Right hindlimb (tissue), 1 donor: ENCODE results near the gene CLECL1.
"Not testable (repeated sequence)": the region's sequence is repeated elsewhere in the genome, so short reads cannot be mapped to it uniquely, and the experiment has no call there.

Source experiments
- DNase-seq: peaks from one replicate; pipeline ENCODE4 v3.0.0-alpha.2; 2018

Gene CLECL1

GRCh38 chr12:9687228-9687627, 45.7 kb downstream of the CLECL1 start:
- DNase-seq: no peak

GRCh38 chr12:9685915-9686314, 47.0 kb downstream of the CLECL1 start:
- no peak for DNase-seq

GRCh38 chr12:9685366-9685765, 47.5 kb downstream of the CLECL1 start:
- DNase-seq: not testable (repeated sequence)

- not testable (repeated sequence) for DNase-seq
These were observed 49.9 kb downstream of the CLECL1 start for GRCh38 chr12:9682949-9683348.

GRCh38 chr12:9682508-9682907, 50.4 kb downstream of the CLECL1 start:
- DNase-seq: not testable (repeated sequence)

- DNase-seq: no peak
These were observed 58.7 kb downstream of the CLECL1 start for GRCh38 chr12:9674226-9674590.

- peak; percentile 52 for DNase-seq
These were observed 59.3 kb downstream of the CLECL1 start for GRCh38 chr12:9673404-9674225.
